NK-92 treated with Interleukin-12 subunit alpha and Interleukin-12 subunit beta, amount 100 ng/mL, for 24 hours (cell line): ENCODE measurements around the gene HERC2.
"Not testable (repeated sequence)": the region's sequence is repeated elsewhere in the genome, so short reads cannot be mapped to it uniquely, and the experiment has no call there.

Experiments used
- DNase-seq: peaks from one replicate; lab custom pipeline; 2025; lab: John Stamatoyannopoulos, UW

The HERC2 gene

DNA sequence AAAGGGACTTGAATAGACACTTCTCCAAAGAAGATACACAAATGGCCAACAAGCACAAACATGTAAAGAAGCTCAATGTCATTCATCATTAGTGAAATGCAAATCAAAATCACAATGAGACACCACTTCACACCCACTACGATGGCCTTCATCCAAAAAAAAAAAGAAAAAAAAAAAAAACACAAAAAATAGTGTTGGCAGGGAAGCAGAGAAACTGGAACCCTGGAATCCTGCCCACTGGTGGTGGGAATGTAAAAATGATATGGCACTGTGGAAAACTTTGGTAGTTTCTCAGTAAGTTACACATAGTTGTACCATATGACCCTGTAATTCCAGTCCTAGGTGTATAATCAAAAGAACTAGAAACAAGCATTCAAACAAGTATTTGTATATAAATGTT is 94.7 kb downstream of the HERC2 start:
- not testable (repeated sequence) for DNase-seq

DNA sequence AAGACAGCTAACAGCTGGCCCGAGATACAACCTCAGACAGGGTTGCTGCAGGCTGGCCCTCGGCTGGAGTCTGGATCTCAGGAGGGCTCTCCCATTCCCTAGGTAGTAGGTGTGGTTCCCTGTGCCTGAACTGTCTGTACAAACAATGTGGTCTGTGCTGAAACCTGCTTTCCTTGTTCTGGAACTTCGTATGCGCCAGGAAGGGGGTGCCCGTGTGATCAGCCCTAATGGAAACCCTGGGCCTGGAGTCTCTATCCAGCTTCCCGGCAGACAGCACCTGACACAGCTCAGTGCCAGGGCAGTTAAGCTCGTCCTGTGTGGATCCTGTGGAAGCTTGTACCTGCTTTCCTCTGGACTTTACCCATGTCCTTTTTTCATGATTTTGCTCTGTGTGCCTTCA is 99.4 kb downstream of the HERC2 start:
- not testable (repeated sequence) for DNase-seq

DNA sequence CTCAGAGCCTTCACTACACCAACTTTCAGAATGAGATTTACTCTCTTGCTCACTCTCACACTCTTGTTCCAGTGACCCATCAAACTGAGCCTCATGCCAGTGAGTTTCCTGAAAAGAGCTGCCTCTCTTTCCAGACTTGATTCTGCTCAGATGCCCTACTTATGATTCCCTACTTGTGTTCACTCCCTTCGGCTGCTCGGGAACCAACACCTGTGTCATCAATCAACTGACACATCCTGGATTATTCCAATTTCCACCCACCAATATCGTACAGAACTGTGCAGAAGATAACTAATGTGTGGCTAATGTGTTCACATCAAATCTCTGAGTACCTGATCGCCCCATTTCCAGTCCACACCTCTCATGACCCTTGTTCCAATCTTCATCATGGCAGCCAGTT is 100.3 kb downstream of the HERC2 start:
- not testable (repeated sequence) for DNase-seq

DNA sequence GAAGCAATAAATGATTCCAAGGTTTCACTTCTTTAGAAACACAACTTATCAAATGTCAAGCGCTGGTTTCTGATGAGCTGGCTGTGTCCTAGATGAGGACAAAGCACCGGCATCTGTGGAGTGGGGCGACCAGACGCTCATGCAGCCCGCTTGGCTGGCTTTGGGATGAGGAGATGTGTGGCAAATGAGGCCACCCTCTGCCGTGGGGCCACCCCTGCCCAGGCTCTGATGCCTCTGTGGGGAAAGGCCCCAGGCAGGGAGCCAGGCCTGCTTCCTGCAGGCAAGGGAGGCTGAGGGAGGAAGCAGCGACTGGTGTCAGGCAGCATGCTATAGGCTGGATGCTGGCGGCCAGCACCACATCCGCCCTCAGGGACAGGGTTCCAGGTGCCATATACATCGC is 102.9 kb downstream of the HERC2 start:
- no peak for DNase-seq

DNA sequence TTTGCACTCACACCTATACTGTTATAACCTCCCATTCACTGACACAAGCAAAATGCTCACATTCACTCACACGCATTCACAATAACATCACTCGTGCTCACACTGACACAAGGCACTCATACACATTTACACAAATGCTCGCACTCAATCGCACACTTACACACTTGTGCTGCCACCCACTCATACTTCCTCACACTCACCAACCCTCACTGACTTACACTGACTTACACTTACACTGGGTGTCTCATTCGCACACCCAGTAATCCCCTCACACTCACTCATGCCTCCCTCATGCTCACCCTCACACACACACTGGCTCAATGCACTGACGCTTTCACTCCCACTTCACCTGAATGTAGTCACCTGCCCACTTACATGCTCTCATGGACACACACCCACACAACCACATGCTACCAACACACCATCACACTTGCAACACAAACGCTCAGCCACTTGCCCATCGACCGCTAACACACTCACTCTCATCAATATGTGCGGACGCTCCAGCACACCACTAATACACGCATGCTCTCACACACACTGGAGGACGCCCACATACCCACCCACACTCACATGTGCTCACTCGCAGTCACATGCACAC is 104.9 kb downstream of the HERC2 start:
- DNase-seq = not testable (repeated sequence)

DNA sequence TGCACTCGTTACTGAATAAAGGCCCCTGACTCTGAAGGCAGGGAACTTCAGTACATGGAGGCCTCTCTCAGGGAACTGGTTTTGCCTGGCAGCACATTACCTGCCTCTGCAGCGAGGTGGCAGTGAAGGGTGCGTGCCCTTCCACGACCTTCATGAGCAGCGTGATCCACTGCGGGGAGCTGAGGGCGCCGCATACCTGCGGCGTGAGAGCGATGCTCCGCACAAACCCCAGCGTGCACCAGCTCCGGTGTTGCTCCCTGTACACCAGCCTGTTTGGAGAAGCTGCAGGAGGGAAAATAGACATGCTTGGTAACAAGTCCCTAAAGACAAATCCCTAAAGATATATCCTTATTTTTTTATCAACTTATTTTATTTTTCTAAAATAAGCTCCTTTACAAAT is 106.5 kb downstream of the HERC2 start:
- DNase-seq = not testable (repeated sequence)

DNA sequence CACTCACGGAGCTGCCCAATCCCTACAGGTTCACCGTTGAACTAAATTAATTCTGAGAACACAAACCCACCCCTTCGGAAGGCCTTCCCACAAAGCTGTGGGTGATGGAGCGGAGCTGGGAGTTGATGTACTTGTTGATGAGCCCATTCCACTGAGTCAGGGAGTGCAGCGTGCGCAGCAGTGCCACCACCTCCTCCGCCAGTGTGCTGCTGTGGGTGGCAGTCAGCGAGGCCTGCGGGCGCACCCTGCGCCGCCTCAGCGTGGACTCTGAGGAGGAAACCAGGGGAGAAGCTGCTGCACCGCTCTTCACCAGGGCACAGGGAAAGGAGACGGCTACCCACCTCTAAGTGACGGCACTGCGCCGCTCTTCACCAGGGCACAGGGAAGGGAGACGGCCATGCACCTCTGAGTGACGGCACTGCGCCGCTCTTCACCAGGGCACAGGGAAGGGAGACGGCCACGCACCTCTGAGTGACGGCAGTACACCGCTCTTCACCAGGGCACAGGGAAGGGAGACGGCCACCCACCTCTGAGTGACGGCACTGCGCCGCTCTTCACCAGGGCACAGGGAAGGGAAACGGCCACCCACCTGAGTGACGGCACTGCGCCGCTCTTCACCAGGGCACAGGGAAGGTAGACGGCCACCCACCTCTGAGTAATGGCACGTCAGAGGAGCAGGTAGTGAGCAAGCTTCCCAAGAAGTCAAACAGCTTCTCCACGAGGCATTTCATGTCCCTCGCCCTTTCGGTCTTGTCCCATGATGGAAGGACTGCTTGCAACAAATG is 107.8 kb downstream of the HERC2 start:
- DNase-seq = not testable (repeated sequence)

DNA sequence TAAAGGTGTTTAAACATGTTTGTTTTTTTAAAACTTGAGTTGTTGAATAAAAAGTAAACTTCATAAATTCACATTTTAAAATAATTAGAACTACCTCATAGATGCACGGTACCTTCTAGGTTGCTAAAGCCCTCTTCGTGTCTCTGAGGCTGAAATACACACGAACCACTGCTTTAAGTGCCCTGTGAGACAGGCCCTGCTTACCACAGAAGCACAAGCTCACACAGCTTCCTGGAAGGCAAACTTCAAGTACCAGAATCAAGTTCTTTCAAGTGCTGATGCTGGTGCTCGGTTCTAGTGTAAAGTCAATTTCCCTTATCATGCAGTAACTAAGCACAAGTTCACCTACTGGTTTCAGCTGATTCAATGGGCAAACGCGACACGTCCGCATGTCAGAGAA is 108.6 kb downstream of the HERC2 start:
- not testable (repeated sequence) for DNase-seq

DNA sequence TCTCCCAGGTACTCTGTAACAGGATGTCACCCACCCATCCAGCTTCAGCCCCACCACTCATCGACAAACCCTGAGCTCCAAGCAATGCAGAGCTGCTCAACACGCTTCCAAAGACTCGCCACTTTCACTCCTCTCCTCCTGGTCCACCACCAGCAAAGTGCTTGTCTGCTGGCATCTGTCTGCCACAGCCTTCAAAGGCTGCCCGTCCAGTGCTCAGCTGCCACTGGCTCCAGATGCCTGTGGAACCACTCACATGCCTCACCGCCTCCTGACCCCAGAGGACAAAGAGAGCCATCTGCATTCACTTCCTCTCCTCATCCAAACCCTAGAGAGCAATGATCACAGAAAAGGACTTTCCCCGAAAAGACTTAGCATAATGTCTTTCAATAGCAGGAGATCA is 113.4 kb downstream of the HERC2 start:
- no peak for DNase-seq

DNA sequence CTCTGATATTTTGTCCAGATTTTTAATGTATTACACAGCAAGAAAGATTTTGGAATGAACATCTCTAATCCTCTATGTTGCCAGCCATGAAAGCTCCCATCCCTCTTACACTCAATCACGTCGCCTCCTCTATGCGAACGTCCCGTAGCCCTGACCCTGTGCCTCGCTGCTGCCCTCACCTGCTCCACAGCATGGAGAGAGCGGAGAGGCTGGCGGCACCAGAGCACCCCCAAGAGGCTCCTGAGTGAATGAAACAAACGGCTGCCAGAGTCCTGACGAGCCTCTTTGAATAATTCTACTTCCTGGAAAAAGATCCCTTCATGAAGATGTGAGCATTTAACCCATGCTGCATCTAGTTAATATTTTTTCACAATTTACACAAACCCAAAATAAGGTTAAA is 116.3 kb downstream of the HERC2 start:
- not testable (repeated sequence) for DNase-seq

DNA sequence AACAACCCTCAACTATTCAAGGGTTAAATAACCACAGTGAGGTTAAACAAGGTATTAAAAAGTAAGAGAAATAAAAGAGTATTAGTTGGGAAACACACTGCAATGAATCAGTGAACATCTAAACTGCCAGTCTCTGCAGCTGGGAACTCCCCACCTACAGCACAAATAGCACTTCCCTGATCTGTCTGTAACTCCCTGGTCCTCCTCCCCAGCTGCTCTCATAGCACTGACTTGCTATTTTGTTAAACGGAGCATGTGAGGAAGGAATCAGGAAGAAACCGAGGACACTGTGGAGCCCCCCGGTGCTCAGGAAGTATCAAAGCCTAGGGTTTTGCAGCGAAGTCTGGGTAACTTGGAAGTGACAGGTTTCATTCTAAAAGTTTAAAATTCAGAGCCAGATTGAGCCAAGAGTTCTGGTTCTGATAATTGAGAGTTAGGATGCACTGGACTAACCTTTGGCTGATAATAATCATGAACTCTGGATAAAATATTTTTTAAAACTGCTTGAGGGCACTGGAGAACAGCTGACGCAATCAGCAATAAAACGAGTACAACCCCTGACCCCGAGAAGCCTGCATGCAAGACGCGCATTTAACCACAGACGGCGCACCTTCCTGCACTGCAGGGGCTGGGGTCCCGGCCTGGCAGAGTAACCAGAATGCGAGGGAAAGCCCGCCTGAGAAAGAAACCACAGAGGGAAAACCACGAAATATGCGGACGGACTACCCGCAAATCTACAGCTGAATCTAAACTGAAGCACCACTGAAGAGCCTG is 118.7 kb downstream of the HERC2 start:
- DNase-seq = not testable (repeated sequence)

DNA sequence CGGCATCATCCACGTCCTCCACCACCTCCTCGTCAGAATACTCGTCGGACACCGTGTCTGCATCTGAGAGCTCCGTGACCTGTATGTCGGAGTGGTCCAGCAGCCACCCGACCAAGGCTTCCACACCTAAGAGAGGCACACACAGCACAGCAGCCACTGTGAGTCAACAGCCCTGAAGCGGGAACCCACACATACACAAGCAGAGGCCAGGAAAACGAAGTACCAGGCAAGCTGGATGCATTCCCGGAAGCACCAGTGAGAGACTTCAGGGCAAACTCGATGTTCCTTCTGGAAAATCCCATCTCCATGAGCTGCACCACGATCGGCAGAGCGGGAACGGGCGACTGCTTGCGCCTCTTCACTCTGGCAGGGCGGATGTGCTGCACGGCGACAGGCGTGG is 119.9 kb downstream of the HERC2 start:
- DNase-seq = not testable (repeated sequence)

DNA sequence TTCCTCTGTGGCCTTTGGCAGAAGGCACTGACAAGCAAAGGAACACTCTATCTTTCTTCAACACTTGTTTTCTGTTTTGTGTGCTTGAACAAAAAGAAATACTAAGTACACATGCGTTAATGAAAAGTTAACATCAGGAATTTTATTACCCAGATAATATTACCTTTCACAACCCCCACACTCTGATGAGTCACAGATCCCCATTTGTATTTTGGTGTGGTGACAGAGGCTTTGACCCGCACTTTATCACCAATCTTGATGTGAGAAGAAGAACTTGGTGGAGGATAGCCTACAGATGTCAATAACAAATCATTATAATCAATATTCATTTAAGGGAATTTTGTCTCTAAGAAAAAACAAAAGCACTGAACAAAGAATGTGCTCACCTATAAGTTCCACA is 123.8 kb downstream of the HERC2 start:
- DNase-seq = not testable (repeated sequence)

DNA sequence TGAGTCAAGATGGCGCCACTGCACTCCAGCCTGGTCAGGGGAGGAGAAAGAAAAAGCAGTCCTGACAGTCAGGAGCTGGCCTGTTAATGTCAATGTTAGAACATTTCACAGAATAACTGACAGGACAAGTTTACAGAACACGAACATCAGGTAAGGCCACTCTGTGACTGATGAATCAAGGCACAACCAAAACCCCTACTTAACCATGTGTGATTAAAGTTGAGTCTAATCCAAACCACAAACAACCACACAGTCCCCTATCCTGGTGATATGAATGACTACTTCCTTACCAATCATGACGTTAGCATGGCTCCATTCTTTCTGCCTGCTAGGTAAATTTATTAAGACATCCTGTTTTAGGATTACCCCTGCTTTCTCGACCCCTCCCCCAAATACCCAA is 124.3 kb downstream of the HERC2 start:
- DNase-seq = not testable (repeated sequence)

DNA sequence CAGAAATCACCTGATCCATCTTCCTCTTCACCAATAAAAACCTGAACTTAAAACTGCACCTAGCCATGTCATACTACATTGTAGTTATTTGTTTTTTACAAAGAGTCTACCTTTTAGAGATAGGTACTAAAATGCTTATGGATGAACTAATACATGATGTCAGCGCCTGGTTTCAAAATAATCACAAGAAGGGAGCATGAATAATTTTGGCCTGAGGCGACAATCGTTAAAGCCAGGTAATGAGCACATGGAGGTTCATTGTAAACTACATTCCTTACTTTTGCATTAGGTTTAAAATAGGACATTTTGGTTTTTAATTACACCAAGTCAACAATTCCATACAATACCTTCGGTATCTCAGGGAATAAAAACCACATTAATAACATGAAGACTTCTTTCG is 125.4 kb downstream of the HERC2 start:
- not testable (repeated sequence) for DNase-seq

DNA sequence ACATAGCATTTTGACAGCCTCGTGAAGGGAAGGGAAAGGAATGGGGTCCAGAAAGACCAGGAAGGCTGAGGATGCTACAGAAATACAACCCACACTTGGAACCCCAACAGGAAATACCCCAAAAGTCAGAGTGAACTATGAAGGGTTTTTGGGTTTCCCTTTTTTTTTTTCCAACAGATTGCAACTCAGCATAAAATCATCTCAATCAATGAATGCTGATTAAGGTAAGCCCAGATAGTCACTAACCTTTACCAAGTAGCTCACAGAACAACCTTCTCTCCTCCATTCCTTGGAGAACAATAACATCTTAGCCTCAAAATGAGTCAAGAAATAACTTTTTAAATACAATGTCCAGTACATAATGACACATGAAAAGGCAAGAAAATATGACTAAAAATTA is 129.2 kb downstream of the HERC2 start:
- DNase-seq = no peak

DNA sequence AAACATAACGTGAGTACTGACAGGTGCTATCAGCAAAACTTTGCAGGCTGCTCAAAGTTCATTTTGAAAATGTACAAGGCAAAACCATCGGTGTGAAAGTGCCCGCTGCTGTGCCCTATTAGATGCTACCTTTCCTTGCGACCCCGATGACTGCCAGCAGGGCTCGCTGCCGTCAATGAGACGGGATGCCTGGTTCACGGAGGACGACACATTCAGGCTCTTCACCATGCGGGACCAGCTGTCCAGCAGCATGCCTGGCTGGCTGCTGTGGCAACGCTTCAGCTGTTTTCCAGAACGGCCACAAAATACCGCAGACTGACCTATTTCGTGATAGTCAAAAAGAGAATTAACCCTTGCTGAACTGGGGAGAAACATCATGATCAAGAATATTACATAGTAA is 130.1 kb downstream of the HERC2 start:
- DNase-seq = no peak

DNA sequence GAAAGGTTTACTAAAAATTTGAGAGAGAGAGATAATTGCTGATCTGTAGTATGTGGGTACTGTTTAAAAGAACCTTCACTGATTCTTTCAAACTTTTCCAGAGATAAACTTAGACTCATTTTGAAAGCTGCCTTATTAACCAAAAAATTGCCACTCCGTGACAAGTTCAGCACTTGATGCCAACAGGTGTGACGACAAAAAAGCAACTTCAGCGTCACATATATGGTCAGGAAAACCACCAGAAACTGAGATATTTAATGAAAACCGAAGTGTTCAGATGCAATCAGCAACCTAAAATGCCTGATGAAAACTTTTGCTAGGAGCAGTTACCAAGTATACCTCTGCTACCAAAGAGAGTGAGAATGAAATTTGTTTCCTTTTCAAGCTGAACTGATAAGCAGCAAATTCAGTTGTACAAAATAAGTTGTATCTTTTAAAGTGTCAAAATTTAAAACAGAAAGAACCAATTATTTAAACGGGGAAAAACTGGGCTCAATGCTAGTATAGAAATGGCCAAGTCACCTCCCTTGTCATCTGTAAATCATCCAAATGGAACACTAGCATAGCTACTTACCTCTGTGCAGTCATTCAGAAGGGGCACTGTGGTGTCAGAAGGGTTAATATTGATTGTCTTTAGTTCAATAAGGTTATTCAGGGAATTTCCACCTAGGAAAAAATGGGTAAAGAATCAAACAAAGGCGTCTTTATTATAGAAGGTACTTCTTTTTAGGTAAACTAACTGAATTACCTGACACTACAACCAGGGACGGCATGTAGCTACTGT is 131.4 kb downstream of the HERC2 start:
- DNase-seq = no peak

DNA sequence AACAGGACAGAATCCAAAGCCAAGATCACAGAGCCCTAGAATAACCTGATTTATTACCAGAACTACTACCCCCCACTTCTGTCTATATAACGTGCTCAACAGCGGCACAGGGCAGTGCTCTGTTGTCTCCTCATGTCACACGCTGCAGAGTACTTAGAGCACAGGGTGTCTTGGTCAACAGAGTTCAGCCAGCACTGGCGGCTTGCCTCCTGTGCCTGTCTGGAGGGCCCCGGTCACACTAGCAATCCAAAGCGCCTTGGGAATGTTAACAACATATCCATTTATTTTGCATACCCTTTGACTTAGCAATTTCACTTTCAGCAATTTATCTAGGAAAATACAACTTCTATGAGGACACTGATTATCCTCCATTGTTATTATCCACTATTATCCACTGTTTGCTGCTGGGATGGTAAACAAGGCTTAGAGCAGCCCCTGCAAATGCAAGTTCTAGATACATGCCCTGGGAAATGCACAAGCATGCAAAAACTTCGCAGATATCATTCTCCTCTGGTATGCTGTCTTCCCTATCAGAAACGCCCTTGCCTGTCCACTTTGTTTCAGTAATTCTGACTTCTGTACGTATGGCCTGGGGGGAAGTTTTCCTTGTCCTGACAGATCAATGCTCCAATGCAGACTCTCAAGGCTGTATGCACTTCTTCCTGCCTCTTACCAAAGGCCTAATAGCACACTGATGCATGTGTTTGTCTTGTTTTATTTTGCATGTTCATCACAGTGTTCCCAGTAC is 136.7 kb downstream of the HERC2 start:
- DNase-seq = no peak

DNA sequence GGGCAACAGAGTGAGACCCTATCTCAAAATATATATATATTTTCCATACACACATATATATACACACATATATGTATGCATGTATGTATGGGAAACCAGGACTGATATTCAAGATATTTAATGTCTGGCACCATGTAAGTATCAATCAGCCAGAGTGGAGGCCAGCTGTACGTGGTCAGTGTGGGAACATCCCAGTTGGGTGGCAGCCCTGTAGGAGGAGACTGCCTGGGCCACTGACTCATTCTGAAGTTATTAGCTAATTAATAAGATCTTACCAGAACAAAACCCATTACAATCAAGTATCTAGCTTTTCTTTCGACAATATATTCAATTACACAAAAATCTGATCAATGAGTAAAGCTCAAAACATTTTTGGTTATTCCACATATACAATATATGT is 137.8 kb downstream of the HERC2 start:
- no peak for DNase-seq

DNA sequence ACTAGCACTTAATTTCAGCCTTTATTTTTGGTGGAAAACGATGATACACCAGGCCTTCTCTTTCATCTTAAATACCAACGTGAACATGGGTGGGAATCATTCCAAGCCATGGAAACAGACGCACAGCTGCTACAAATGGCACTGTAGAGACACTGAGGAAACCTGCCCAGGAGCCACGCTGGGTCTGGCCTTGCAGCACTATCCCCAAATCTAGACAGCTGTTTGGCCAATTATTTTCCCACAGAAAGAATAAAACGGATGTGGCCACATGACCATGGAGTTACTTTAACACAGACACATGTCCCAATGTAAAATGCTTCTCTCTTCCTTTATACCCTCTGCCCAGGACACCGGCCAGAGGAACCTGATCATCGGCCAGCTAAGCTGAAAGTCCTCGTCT is 139.2 kb downstream of the HERC2 start:
- no peak for DNase-seq
